AG09309 (cell line): ENCODE measurements around the gene MDFIC2.
"Not testable (repeated sequence)": the region's sequence is repeated elsewhere in the genome, so short reads cannot be mapped to it uniquely, and the experiment has no call there.

Experiments used
- DNase-seq: peaks from one replicate; pipeline ENCODE4 v3.0.0-alpha.2; 2010; ENCODE audit warnings: low read depth
- H3K4me3 ChIP-seq: 2 replicates; pipeline ENCODE4 v1.5.1; 2011; ENCODE audit warnings: mild to moderate bottlenecking, low read depth, low read length, moderate library complexity; ENCODE audit not compliant: control insufficient read depth
- CTCF ChIP-seq: IDR thresholded peaks from 2 replicates; pipeline ENCODE4 v1.5.1; 2011; ENCODE audit warnings: mild to moderate bottlenecking, low read depth, low read length, inconsistent platforms; ENCODE audit not compliant: insufficient read depth, control insufficient read depth; ENCODE audit errors: missing control alignments

The MDFIC2 gene

GRCh38 chr3:70312336-70312735 is at the start of gene MDFIC2:
Gene MDFIC2 (minus strand): TSS chr3:70312638. CDS start chr3:70311973, 665 bp downstream.
- H3K4me3 ChIP-seq = no peak within 1 kb of the TSS
- DNase-seq = no peak
- no peak for TF ChIP-seq CTCF

- TF ChIP-seq CTCF = no peak
Observed at GRCh38 chr3:70360979-70361760, 48.7 kb upstream of the MDFIC2 start.

GRCh38 chr3:70359711-70360110 is 47.3 kb upstream of the MDFIC2 start:
- no peak for TF ChIP-seq CTCF
- no peak overlapping the region for H3K4me3 ChIP-seq
- DNase-seq = no peak

More at GRCh38 chr3:70360979-70361760, 48.7 kb upstream of the MDFIC2 start:
- DNase-seq = no peak
- H3K4me3 ChIP-seq = no peak overlapping the region

GRCh38 chr3:70358978-70359580 is 46.6 kb upstream of the MDFIC2 start:
- TF ChIP-seq CTCF = peak; percentile 55
- peak; percentile 10 for DNase-seq
- H3K4me3 ChIP-seq = no peak overlapping the region

- DNase-seq = no peak
- TF ChIP-seq CTCF = no peak
- no peak overlapping the region for H3K4me3 ChIP-seq
Observed at GRCh38 chr3:70352215-70352614, 39.8 kb upstream of the MDFIC2 start.

GRCh38 chr3:70342149-70342548 is 29.7 kb upstream of the MDFIC2 start:
- DNase-seq = no peak
- H3K4me3 ChIP-seq = no peak overlapping the region
- TF ChIP-seq CTCF = no peak

GRCh38 chr3:70336885-70337284 is 24.4 kb upstream of the MDFIC2 start:
- H3K4me3 ChIP-seq, DNase-seq: not testable (repeated sequence)
